Activated naive CD4-positive, alpha-beta T cell treated with anti-CD3 and anti-CD28 coated beads, Interleukin-2, amount 50 U/mL, for 24 hours (primary cell): ENCODE measurements around the gene DAD1.
A peak's percentile ranks its signal among the peaks of the same experiment; 100 is the strongest.

Source experiments
- H3K27ac Mint-ChIP-seq: one replicate; pipeline ENCODE4 v1.8.0; 2021; ENCODE audit warnings: mild to moderate bottlenecking, mixed read lengths
- H3K27me3 Mint-ChIP-seq: one replicate; pipeline ENCODE4 v1.8.0; 2021; ENCODE audit warnings: mixed read lengths
- H3K36me3 Mint-ChIP-seq: one replicate; pipeline ENCODE4 v1.8.0; 2021; ENCODE audit warnings: mixed read lengths
- H3K4me1 Mint-ChIP-seq: one replicate; pipeline ENCODE4 v1.8.0; 2021; ENCODE audit warnings: mixed read lengths
- H3K4me3 Mint-ChIP-seq: one replicate; pipeline ENCODE4 v1.8.0; 2021; ENCODE audit warnings: mild to moderate bottlenecking, mixed read lengths
- H3K9me3 Mint-ChIP-seq: one replicate; pipeline ENCODE4 v1.8.0; 2021; ENCODE audit warnings: mixed read lengths

The DAD1 gene

DNA sequence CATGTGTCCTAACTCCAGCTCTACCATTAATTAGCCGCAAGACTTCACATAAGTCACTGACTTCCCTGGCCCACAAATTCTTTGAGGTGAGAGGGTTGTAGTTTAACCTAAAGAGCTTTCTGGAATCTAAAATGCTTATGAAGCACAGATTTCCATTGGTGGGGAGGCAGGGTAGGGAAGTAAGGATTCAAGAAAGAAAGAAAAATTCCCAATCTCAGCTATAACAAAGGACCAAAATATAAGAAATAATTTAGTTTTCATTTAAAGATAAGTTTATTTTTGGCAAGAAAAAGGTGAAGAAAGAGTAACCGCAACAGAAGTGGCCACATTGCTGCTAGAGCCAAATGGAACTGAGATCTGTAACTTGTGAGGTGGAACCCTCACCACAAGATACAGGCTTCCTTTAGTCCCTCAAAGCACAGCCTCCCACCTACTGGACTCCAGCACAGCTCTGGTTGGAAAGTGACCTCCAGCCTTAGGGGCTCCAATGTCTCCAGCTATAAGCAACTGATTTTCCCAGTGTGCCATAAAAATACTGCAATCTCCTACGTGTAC is 23.6 kb downstream of the DAD1 start:
- peak overlapping the region; percentile 99 for H3K27ac Mint-ChIP-seq
- peaks cover 21% of the 10 kb centered on the region for H3K36me3 Mint-ChIP-seq
- no peaks in the 10 kb centered on the region for H3K27me3 Mint-ChIP-seq
- peaks cover 9% of the 10 kb centered on the region for H3K9me3 Mint-ChIP-seq
- peak overlapping the region; percentile 82 for H3K4me3 Mint-ChIP-seq
- H3K4me1 Mint-ChIP-seq: peaks cover 96% of the 10 kb centered on the region

DNA sequence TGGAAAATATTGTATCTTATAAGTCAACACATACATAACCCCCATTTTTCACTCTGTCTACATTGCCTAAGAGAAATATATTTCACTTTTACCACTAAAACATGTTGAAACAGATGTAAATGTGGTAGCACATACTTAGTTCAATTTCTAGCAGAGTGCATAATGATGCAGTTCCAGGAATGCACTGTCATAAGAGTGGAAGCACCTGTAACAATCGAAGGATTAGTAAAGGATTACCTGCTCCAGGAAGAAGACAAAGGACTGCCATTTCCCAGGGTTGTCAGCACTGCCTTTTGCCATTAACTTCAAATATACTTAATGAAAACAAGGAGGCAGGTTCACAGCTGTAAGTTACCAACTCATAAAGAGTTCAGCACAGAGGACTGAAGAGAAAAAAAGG is 24.6 kb downstream of the DAD1 start:
- peaks cover 23% of the 10 kb centered on the region for H3K36me3 Mint-ChIP-seq
- H3K27me3 Mint-ChIP-seq: no peaks in the 10 kb centered on the region
- H3K9me3 Mint-ChIP-seq: peaks cover 9% of the 10 kb centered on the region
- H3K4me1 Mint-ChIP-seq: peaks cover 97% of the 10 kb centered on the region
- peak overlapping the region; percentile 99 for H3K27ac Mint-ChIP-seq
- peak overlapping the region; percentile 82 for H3K4me3 Mint-ChIP-seq

DNA sequence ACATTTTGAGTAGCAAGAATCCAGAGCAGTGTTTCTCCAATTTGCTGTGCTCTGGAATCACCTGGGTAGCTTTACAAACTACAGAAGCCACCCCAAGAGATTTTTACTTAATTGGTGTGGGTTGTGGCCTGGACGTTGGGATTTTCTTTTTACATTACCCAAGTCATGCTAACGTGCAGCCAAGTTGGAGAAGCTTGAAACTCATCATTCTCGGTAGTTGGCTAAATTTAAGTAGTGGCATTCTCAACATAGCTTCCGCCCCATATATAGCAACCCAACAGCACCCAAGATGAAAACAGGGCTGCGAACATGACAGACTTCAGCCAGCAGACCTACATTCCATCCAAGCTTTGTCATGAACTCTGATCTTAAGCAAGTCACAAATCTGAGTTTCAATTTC is 25.0 kb downstream of the DAD1 start:
- no peaks in the 10 kb centered on the region for H3K27me3 Mint-ChIP-seq
- H3K4me3 Mint-ChIP-seq: peak overlapping the region; percentile 82
- H3K9me3 Mint-ChIP-seq: peaks cover 9% of the 10 kb centered on the region
- H3K27ac Mint-ChIP-seq: peak overlapping the region; percentile 99
- peaks cover 97% of the 10 kb centered on the region for H3K4me1 Mint-ChIP-seq
- peaks cover 19% of the 10 kb centered on the region for H3K36me3 Mint-ChIP-seq

DNA sequence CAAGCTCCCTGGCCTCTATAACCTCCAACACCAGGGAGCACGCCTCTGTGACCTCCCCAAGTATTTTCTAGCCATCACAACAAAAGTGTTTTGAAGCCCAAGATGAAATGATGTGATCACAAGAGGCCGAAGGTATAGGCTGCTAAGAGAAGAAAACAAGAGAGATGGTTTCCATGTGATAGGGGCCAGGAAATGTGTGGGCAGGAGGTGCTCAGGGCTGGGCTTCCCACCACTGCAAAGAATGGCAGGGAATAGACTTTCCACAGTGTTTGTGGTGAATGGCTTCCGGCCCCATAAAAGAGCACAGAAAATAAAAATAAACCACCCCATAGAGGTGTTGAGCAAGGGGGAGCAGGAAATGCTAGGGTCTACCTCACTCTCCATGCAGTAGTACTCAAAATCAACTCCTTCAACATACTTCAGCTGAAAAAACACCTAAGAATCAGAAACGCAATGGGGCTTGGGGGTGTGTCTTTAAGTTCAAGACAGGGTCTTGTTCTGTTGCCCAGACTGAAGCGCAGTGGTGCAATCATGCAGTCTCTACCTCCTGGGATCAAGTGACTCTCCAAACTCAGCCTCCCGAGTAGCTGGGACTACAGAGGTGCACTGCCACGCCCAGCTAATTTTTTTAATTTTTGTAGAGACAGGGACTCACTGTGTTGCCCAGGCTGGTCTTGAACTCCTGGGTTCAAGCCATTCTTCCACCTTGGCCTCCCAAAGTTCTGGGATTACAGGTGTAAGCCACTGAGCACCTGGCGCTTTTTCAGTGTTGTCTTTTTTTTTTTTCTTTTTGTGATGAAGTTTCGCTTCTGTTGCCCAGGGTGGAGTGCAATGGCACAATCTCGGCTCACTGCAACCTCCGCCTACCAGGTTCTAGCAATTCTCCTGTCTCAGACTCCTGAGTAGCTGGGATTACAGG is 27.1 kb downstream of the DAD1 start:
- Mint-ChIP-seq H3K9me3 (peaks cover 9% of the 10 kb centered on the region), H3K27me3 (no peaks in the 10 kb centered on the region), H3K27ac (peak overlapping the region; percentile 97), H3K36me3 (peaks cover 20% of the 10 kb centered on the region), H3K4me1 (peaks cover 94% of the 10 kb centered on the region), H3K4me3 (peak overlapping the region; percentile 84)

DNA sequence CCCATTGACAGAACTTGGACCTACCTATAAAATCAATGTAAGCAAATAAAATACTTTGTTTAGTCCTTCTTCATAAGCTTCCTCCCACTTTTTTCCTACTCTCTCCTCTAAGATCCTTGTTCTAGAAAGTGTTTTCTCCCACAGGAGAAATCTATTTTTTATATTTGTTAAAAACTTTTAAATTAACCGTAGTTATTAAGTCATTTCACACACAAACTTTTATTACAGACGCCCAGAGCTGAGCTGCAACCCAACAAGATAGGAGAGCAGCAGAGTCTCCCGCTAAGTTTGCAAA is 27.7 kb downstream of the DAD1 start:
- Mint-ChIP-seq H3K4me3 (peak overlapping the region; percentile 84), H3K27me3 (peaks cover under 1% of the 10 kb centered on the region), H3K27ac (peak overlapping the region; percentile 97), H3K4me1 (peaks cover 89% of the 10 kb centered on the region), H3K9me3 (peaks cover 9% of the 10 kb centered on the region), H3K36me3 (peaks cover 19% of the 10 kb centered on the region)

DNA sequence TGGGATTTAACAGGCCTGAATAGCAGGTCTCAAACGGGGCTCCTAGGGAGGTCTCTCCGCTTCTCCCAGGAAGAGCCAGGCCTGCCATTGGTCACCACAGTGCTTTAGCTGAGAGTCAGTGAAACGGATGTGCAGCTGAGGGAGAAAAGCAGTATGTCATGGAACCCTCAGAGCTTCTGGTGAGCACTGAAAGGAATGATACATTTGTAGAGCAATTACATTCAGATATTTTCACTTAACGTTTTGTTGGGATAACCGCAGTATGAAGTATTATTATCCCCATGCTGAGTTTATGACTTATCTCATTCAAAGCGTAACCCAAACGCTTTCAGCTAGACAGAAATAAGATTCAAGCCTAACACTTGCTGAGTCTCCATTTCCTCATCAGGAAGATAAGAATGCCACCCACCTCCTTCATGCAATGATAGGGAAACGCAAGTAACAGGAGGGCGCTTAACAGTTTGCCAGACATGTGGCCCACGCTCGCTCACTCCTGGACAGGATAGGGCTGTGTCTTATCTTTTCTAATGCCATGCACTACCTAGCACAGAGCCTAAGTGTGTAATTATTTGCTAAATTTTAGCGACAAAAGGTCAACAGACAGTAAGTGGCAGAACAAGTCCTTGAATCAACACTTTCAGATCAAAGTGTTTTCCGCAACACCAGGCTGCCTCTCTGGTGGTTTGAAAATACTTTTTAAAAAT is 28.2 kb downstream of the DAD1 start:
- Mint-ChIP-seq H3K4me1 (peaks cover 89% of the 10 kb centered on the region), H3K4me3 (peak overlapping the region; percentile 84), H3K9me3 (peaks cover 9% of the 10 kb centered on the region), H3K36me3 (peaks cover 19% of the 10 kb centered on the region), H3K27ac (peak overlapping the region; percentile 97), H3K27me3 (peaks cover 2% of the 10 kb centered on the region)

DNA sequence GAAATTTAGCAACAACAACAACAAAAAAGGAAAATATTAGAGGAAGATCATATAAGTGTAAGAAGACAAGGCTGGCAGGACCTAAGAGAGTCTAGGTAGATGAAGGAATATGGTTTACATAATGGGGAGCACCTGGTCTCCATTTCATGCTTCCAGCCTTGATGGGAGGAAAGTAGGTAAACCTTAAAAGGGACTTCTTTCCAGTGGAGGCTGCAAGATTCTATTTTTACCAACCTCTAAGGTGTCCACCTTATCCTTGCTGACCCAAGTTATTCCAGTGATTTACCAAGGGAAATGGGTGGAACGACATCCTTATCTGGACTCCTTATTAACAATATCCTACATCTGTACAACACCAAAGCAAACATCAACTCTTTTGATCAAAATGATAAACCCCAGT is 30.0 kb downstream of the DAD1 start:
- H3K36me3 Mint-ChIP-seq: peaks cover 8% of the 10 kb centered on the region
- peak overlapping the region; percentile 100 for H3K27ac Mint-ChIP-seq
- peaks cover 2% of the 10 kb centered on the region for H3K27me3 Mint-ChIP-seq
- H3K9me3 Mint-ChIP-seq: no peaks in the 10 kb centered on the region
- peaks cover 87% of the 10 kb centered on the region for H3K4me1 Mint-ChIP-seq
- peak overlapping the region; percentile 92 for H3K4me3 Mint-ChIP-seq

DNA sequence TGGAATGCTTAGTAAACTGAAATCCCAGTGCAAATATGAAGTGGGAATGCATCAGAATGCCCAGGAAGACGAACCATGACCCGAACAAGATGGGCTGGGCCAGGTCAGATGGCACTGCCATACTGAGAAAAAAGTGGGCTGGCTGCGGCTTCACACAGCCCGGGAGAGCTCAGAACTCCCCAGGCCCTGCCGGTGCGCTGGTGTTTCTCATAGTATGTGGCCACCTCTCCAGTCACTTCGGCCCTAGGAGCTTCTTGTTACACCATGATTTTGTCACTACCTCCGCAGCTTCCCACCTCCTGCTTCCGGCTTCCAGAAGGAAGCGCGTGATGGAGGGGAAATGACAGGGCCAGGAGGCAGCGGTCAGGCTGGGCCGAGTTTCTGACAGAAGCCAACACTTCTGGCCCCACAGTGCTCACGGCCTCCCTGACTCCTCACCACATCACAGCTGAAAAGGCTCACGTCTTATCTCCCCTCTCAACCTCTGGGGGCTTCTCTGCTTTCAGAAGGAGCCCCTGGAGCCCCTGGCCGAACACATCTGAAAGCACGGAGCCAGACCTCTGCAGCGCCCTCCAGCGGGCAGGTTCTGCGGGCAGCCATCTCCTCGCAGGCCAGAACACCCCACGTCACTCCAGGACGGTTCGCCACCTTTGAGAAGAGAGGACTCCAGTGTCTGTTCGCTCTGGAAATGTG is 30.7 kb downstream of the DAD1 start:
- Mint-ChIP-seq H3K9me3 (no peaks in the 10 kb centered on the region), H3K36me3 (peaks cover 9% of the 10 kb centered on the region), H3K4me1 (peaks cover 87% of the 10 kb centered on the region)

DNA sequence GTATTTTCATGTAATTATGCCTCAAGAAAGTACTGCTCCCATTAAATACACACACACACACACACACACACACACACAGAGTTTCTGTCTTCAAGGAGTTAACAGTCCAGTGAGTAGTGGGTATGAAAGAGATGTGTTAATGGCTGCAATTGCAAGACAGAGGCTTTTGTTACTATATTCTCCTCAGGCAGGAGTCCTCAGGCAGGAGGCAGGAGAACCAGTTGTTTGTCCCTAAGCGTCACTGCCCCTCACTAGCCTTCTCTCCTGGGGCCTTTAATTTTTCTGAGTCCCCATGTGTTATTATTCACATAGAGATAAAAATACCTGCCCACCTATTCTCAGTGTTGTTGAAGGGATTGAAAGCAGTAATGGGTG is 31.2 kb downstream of the DAD1 start:
- Mint-ChIP-seq H3K27me3 (peaks cover 2% of the 10 kb centered on the region), H3K36me3 (peaks cover 10% of the 10 kb centered on the region), H3K9me3 (no peaks in the 10 kb centered on the region), H3K27ac (peak overlapping the region; percentile 100), H3K4me3 (peak overlapping the region; percentile 92), H3K4me1 (peaks cover 87% of the 10 kb centered on the region)

More for the DNA sequence above, 30.7 kb downstream of the DAD1 start:
- Mint-ChIP-seq H3K4me3 (peak overlapping the region; percentile 92), H3K27ac (peak overlapping the region; percentile 100), H3K27me3 (peaks cover 2% of the 10 kb centered on the region)

DNA sequence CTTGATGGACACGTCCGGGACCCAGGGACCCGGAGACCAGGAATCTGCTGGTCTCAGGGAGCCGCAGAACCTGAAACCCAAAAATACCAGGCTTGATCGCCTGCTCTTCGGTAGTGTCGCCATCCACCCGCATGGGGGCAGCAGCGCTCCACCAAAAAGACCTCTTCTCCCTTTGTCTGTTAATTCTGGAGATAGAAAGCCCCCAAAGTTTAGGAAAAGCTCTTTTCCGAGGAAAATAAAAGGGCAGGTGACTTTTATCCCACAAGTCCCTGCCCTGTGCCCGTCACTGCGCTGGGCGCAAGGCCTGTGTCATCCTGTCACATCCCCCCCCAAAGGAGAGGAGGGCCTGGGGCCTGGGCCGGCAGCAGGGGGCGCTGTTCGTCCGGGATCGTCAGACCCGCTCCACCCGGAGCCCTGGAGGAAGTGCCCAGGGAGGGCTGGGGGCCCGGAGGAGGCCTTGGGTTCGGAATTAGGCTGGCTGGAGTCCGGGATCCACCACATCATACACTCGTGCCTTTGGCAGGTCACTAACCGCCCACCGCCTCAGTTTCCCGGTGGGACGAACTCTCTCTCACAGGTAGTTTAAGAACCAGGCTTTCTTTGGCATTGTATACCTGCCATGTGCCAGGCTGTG is 31.9 kb downstream of the DAD1 start:
- H3K27ac Mint-ChIP-seq: peak overlapping the region; percentile 100
- H3K4me1 Mint-ChIP-seq: peaks cover 89% of the 10 kb centered on the region
- peaks cover 2% of the 10 kb centered on the region for H3K27me3 Mint-ChIP-seq
- H3K9me3 Mint-ChIP-seq: no peaks in the 10 kb centered on the region
- H3K4me3 Mint-ChIP-seq: peak overlapping the region; percentile 92
- H3K36me3 Mint-ChIP-seq: peaks cover 14% of the 10 kb centered on the region

DNA sequence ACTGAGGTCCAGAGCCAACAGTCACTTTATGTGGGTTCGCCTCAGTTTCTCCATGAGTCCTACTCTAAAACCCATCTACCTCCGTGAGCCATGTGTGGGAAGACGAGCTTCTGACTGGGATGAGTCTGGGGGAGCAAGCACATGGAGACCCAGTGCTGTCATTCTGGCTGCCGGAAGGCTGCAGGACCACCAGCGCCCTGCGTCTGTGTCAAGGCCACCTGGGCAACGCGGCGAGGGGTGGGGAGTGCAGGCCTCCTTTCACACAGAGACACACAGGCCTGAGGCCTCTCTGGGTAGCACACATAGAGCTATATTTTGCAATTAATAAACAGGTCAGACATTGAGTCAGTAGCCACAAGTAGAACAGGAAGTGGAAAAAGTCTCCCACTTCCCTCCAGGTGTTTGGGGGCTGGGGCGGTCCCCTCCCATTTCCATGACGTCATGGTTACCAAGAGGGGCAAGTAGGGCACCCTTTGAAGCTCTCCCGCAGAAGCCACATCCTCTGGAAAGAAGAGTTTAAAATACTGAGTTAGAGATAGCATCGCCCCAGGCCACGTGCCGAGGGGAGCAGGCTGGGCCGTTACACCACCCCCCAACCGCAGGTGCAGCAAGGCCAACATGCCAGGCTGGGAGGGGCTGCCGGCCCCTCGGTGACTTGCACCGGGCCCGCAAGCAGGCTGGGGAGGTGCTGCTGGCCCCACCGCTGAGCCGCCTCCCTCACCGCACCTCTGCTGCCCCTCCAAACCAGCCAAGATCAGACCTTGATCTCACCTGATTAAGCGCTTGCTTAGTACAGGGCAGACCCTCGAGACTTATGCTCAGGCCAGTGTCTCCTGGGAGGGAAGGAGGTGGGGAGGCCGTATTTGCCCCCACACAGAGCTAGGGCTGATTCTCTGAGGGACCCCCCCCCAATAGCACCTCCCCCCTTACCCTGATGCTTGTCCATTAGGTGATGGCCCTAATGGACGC is 32.7 kb downstream of the DAD1 start:
- Mint-ChIP-seq H3K9me3 (no peaks in the 10 kb centered on the region), H3K4me3 (peak overlapping the region; percentile 92), H3K4me1 (peaks cover 89% of the 10 kb centered on the region), H3K27me3 (peaks cover 2% of the 10 kb centered on the region), H3K36me3 (peaks cover 22% of the 10 kb centered on the region), H3K27ac (peak overlapping the region; percentile 100)

DNA sequence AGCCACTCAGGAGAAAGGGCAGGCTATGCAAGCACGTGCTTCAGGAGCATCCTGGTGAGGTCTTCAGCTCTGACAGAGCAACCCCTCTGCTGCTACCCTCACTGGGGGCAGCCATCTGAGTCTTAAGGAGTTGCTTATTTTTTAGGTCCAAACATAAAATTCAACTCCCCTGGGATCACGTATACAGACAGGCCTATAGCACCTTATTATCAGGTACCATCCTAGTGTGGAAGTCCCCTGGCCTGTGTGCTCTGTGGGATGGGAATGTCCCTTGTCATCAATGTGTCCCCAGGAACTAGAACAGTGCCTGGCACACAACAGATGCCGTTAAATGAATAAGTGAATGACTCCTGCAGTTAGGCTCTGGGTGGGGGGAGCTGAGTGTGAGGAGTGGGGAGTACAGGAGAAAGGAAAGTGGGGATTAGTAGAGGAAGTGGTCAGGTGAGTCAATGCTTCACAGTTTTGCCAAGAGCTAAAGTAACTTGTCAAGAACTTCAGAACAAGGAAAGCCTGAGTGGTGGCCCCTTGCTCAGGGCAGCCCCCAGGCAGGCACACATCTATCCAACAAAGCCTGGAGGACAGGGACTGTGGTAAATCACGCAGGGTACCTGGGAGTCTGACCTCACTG is 33.5 kb downstream of the DAD1 start:
- H3K9me3 Mint-ChIP-seq: no peaks in the 10 kb centered on the region
- peak overlapping the region; percentile 100 for H3K27ac Mint-ChIP-seq
- peaks cover 30% of the 10 kb centered on the region for H3K36me3 Mint-ChIP-seq
- peak overlapping the region; percentile 92 for H3K4me3 Mint-ChIP-seq
- peaks cover 2% of the 10 kb centered on the region for H3K27me3 Mint-ChIP-seq
- H3K4me1 Mint-ChIP-seq: peaks cover 89% of the 10 kb centered on the region

DNA sequence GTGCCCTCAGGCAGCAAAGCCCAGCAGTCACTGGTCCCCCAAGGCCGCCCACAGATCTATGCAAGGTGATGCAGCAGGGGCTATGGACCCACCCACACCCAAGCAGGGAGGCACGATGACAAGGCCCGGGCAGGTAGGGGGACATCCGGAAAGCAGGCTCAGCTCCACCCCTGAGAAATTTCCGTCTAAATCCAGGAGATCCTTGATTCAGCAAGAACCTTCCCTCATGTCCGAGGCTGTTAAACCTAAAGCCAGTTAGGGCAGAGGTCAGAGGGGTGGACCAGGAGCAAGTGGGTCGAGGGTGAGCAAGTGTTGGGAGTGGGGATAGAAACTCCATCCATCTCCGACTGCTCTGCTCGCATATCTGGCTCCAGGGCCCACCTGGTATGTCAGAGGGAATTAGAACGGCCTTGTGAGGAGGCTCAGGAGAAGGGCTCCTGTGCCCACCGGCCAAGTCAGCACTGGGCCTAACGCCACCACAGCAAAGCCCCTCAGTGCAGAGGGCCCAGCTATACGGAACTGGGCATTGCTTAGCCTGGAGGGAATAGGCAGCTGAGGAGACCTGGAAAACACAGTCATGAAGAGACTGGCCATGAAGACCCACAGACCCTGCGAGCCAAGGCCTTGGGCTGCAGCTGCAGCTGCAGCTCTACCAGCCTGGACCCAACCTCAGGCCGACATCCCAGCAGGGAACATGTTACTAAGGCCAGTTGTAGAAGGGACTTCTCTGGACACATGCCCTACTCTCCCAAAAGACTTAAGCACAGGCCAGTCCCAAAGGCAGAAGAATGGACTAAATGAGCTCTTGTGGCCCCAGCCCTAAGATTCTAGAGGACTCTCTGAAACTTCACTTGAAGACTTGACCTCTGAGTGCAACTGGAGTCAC is 34.3 kb downstream of the DAD1 start:
- H3K9me3 Mint-ChIP-seq: no peaks in the 10 kb centered on the region
- peaks cover 33% of the 10 kb centered on the region for H3K36me3 Mint-ChIP-seq
- peak overlapping the region; percentile 100 for H3K27ac Mint-ChIP-seq
- H3K4me1 Mint-ChIP-seq: peaks cover 90% of the 10 kb centered on the region
- H3K27me3 Mint-ChIP-seq: peaks cover 2% of the 10 kb centered on the region
- peak overlapping the region; percentile 92 for H3K4me3 Mint-ChIP-seq
